Jurkat, Clone E6-1 (cell line): ENCODE results near the gene CTDSPL. TPM values are rescaled to one million over a fixed set of nuclear protein-coding genes. Genes with fewer than 3 reads are reported as not detected.
"Not testable (repeated sequence)": the region's sequence is repeated elsewhere in the genome, so short reads cannot be mapped to it uniquely, and the experiment has no call there.

Source experiments
- DNase-seq: peaks from one replicate; pipeline ENCODE4 v3.0.0-alpha.2; 2011; ENCODE audit warnings: low read depth, low spot score
- H3K4me3 ChIP-seq: 2 replicates; pipeline ENCODE4 v1.5.1; 2011; ENCODE audit warnings: mild to moderate bottlenecking, low read length, control low read depth, moderate library complexity
- polyA plus RNA-seq: library from polyadenylated mRNA; unstranded; fragments of >200 nt; gene quantifications from one replicate; pipeline ENCODE4 v1.2.1, GENCODE V29; 2012; ENCODE audit warnings: missing spikeins; ENCODE audit not compliant: insufficient read length, insufficient read depth

The CTDSPL gene
- 15.1 TPM for polyA plus RNA-seq

GRCh38 chr3:37861620-37862041 lies at the start of gene CTDSPL:
CTDSPL (plus strand) TSS chr3:37861880; CDS start chr3:37862200, 320 bp downstream.
- DNase-seq, result no peak

GRCh38 chr3:37812499-37812896 lies 49.2 kb upstream of the CTDSPL start:
- H3K4me3 ChIP-seq, result no peak overlapping the region
- DNase-seq, result no peak

More at GRCh38 chr3:37861620-37862041, at the start of gene CTDSPL:
- H3K4me3 ChIP-seq, result peak within 1 kb of the TSS; percentile 62

GRCh38 chr3:37813403-37813802 lies 48.3 kb upstream of the CTDSPL start:
- H3K4me3 ChIP-seq, result no peak overlapping the region
- DNase-seq, result no peak

- no peak overlapping the region for H3K4me3 ChIP-seq
- no peak for DNase-seq
Observed at GRCh38 chr3:37814547-37814946, 47.1 kb upstream of the CTDSPL start.

GRCh38 chr3:37815156-37815555 lies 46.5 kb upstream of the CTDSPL start:
- not testable (repeated sequence) for H3K4me3 ChIP-seq, DNase-seq

- no peak overlapping the region for H3K4me3 ChIP-seq
- no peak for DNase-seq
Observed at GRCh38 chr3:37816271-37816670, 45.4 kb upstream of the CTDSPL start.

GRCh38 chr3:37819591-37819990 lies 42.1 kb upstream of the CTDSPL start:
- no peak overlapping the region for H3K4me3 ChIP-seq
- DNase-seq, result no peak

- no peak for DNase-seq
- H3K4me3 ChIP-seq, result no peak overlapping the region
Observed at GRCh38 chr3:37820286-37820685, 41.4 kb upstream of the CTDSPL start.

- no peak overlapping the region for H3K4me3 ChIP-seq
- no peak for DNase-seq
Observed at GRCh38 chr3:37823189-37823588, 38.5 kb upstream of the CTDSPL start.

GRCh38 chr3:37824090-37824953 lies 37.4 kb upstream of the CTDSPL start:
- no peak for DNase-seq
- no peak overlapping the region for H3K4me3 ChIP-seq

GRCh38 chr3:37824954-37825328 lies 36.7 kb upstream of the CTDSPL start:
- DNase-seq, result no peak
- H3K4me3 ChIP-seq, result no peak overlapping the region

GRCh38 chr3:37825744-37826400 lies 35.8 kb upstream of the CTDSPL start:
- H3K4me3 ChIP-seq, result no peak overlapping the region
- DNase-seq, result no peak

- DNase-seq, result no peak
- no peak overlapping the region for H3K4me3 ChIP-seq
Observed at GRCh38 chr3:37826502-37826901, 35.2 kb upstream of the CTDSPL start.

GRCh38 chr3:37826933-37827332 lies 34.7 kb upstream of the CTDSPL start:
- H3K4me3 ChIP-seq, result no peak overlapping the region
- no peak for DNase-seq

GRCh38 chr3:37832480-37832879 lies 29.2 kb upstream of the CTDSPL start:
- DNase-seq, result no peak
- no peak overlapping the region for H3K4me3 ChIP-seq

- DNase-seq, result no peak
Observed at GRCh38 chr3:37833302-37834186, 28.1 kb upstream of the CTDSPL start.

GRCh38 chr3:37836589-37836988 lies 25.1 kb upstream of the CTDSPL start:
- H3K4me3 ChIP-seq, result no peak overlapping the region

More at GRCh38 chr3:37833302-37834186, 28.1 kb upstream of the CTDSPL start:
- no peak overlapping the region for H3K4me3 ChIP-seq

GRCh38 chr3:37847689-37848088 lies 14.0 kb upstream of the CTDSPL start:
- DNase-seq, result no peak
- no peak overlapping the region for H3K4me3 ChIP-seq

More at GRCh38 chr3:37836589-37836988, 25.1 kb upstream of the CTDSPL start:
- DNase-seq, result no peak

- DNase-seq, result no peak
- H3K4me3 ChIP-seq, result no peak overlapping the region
Observed at GRCh38 chr3:37849146-37849923, 12.3 kb upstream of the CTDSPL start.
